B cell (primary cell): Measurements from ENCODE around the gene GEMIN2. TPM values are rescaled to one million over a fixed set of nuclear protein-coding genes. Genes with fewer than 3 reads are reported as not detected.
"Not testable (repeated sequence)": the region's sequence is repeated elsewhere in the genome, so short reads cannot be mapped to it uniquely, and the experiment has no call there.

Experiments used
- ATAC-seq: fragments of 200-7000 bp; cut with Tn5 transposase; one replicate; pipeline ENCODE4 v1.10.0; 2021; ENCODE audit warnings: low read depth, mild to moderate bottlenecking, moderate number of reproducible peaks, moderate library complexity
- CTCF ChIA-PET: fragments of 350-600 bp; sonication (Branson Sonifier 250); formaldehyde crosslinking; loops from one replicate; lab custom pipeline; 2021; ENCODE audit warnings: antibody characterized with exemption, inconsistent platforms; lab: Charles Lee
- POLR2A ChIA-PET: fragments of 350-600 bp; sonication (Branson Sonifier 250); formaldehyde crosslinking; loops from one replicate; lab custom pipeline; 2021; ENCODE audit warnings: antibody characterized with exemption; lab: Charles Lee
- DNase-seq: peaks from one replicate; pipeline ENCODE4 v3.0.0; 2013
- H2AFZ ChIP-seq: 2 replicates; pipeline ENCODE4 v1.6.1; 2012; ENCODE audit warnings: mild to moderate bottlenecking, low read depth, low read length; ENCODE audit not compliant: insufficient read depth, poor library complexity, severe bottlenecking
- H3K27ac ChIP-seq, 2 donors: 1 replicate in 1 of 2; 2 replicates in 1 of 2; pipeline ENCODE4 v1.5.1; 2012 to 2013; ENCODE audit warnings: low read length in 2 of 2, mild to moderate bottlenecking in 2 of 2, moderate library complexity in 1 of 2
- H3K27me3 ChIP-seq, 4 experiments: fragments of 200-600 bp in 1 of 4; sonication (generic) in 1 of 4; replicated peaks in 1 of 4; 1 replicate in 2 of 4; 2 replicates in 2 of 4; pipeline versions ENCODE4 v1.6.1 to v1.7.0; 2013 to 2016; ENCODE audit warnings: low read length in 3 of 4, mild to moderate bottlenecking in 2 of 4, mixed read lengths in 1 of 4, moderate library complexity in 1 of 4; ENCODE audit not compliant: insufficient read depth in 4 of 4, control insufficient read depth in 3 of 4; ENCODE audit errors: control extremely low read depth in 1 of 4
- H3K36me3 ChIP-seq, 2 experiments: replicated peaks in 1 of 2; 1 replicate in 1 of 2; 2 replicates in 1 of 2; pipeline versions ENCODE4 v1.6.1 to v1.7.1; 2013; ENCODE audit warnings: low read length in 1 of 2; ENCODE audit not compliant: insufficient read depth in 2 of 2, control insufficient read depth in 1 of 2; ENCODE audit errors: control extremely low read depth in 1 of 2, extremely low read depth in 1 of 2
- H3K4me1 ChIP-seq, 2 donors: fragments of 200-600 bp in 1 of 2; sonication (generic) in 1 of 2; 1 replicate in 1 of 2; 2 replicates in 1 of 2; pipeline versions ENCODE4 v1.5.1 to v1.6.1; 2013 to 2017; ENCODE audit warnings: low read length in 2 of 2; ENCODE audit not compliant: control insufficient read depth in 2 of 2, insufficient read depth in 2 of 2
- H3K4me2 ChIP-seq: replicated peaks from 2 replicates; pipeline ENCODE3; 2012; ENCODE audit warnings: mild to moderate bottlenecking, low read depth, low read length; ENCODE audit not compliant: poor library complexity, severe bottlenecking
- H3K4me3 ChIP-seq, 5 experiments: fragments of 200-600 bp in 1 of 5; sonication (generic) in 1 of 5; 1 replicate in 3 of 5; 2 replicates in 2 of 5; pipeline versions ENCODE4 v1.5.1 to v1.7.0; 2011 to 2016; ENCODE audit warnings: low read length in 4 of 5, mild to moderate bottlenecking in 4 of 5, low read depth in 2 of 5, control low read depth in 1 of 5, moderate library complexity in 1 of 5; ENCODE audit not compliant: insufficient read depth in 1 of 5; ENCODE audit errors: control extremely low read depth in 1 of 5, extremely low read depth in 1 of 5
- H3K79me2 ChIP-seq: fragments of 200-600 bp; sonication (generic); one replicate; pipeline ENCODE4 v1.6.0; 2016; ENCODE audit warnings: low read length; ENCODE audit not compliant: control insufficient read depth, insufficient read depth
- H3K9ac ChIP-seq: fragments of 200-600 bp; sonication (generic); 2 replicates; pipeline ENCODE4 v1.6.1; 2017; ENCODE audit warnings: mild to moderate bottlenecking, low read length, moderate library complexity
- H3K9me3 ChIP-seq, 3 donors: one replicate each; pipeline versions ENCODE4 v1.6.1 to v1.7.1; 2013; ENCODE audit warnings: low read length in 2 of 3; ENCODE audit not compliant: control insufficient read depth in 2 of 3, insufficient read depth in 1 of 3; ENCODE audit errors: control extremely low read depth in 1 of 3
- H4K20me1 ChIP-seq: 2 replicates; pipeline ENCODE4 v1.6.0; 2012; ENCODE audit warnings: mild to moderate bottlenecking, low read length; ENCODE audit not compliant: insufficient read depth, control insufficient read depth, poor library complexity, severe bottlenecking
- H3K27ac Mint-ChIP-seq: one replicate; pipeline ENCODE4 v1.8.0; 2021; ENCODE audit warnings: mixed read lengths
- H3K27me3 Mint-ChIP-seq: one replicate; pipeline ENCODE4 v1.8.0; 2021; ENCODE audit warnings: mixed read lengths
- H3K4me1 Mint-ChIP-seq: one replicate; pipeline ENCODE4 v1.8.0; 2021; ENCODE audit warnings: mixed read lengths
- H3K4me3 Mint-ChIP-seq: one replicate; pipeline ENCODE4 v1.8.0; 2021; ENCODE audit warnings: mixed read lengths
- H3K9me3 Mint-ChIP-seq: one replicate; pipeline ENCODE4 v1.8.0; 2022; ENCODE audit warnings: mixed read lengths; ENCODE audit not compliant: insufficient read depth
- CTCF ChIP-seq: fragments of 200-600 bp; IDR thresholded peaks from one replicate; pipeline ENCODE4 v1.8.0; 2022; ENCODE audit warnings: antibody characterized with exemption, mild to moderate bottlenecking
- EZH2 ChIP-seq: IDR thresholded peaks from 2 replicates; pipeline ENCODE4 v1.6.1; 2012; ENCODE audit warnings: borderline replicate concordance, low read depth, mild to moderate bottlenecking, moderate library complexity, low read length; ENCODE audit not compliant: insufficient read depth, poor library complexity, severe bottlenecking
- WGBS: methylation state at CpG from one replicate; pipeline ENCODE4 v1.1.5; 2013; ENCODE audit warnings: missing lambda C conversion rate; ENCODE audit not compliant: insufficient coverage; 5-methylcytosine and 5-hydroxymethylcytosine counted together
- intact Hi-C: fragments of 100-400 bp; cut with micrococcal nuclease; formaldehyde crosslinking; loops from one replicate; pipeline ENCODE4 v1.10.0; 2022
- polyA plus RNA-seq: library from polyadenylated mRNA; depleted of rRNA; stranded (reverse); fragments of >200 nt; gene quantifications from 2 replicates; pipeline ENCODE4 v1.2.3, GENCODE V29; 2012
- total RNA-seq, 2 donors: library from RNA; stranded (reverse); fragments of 120-200 nt in 1 of 2; gene quantifications; 1 replicate in 1 of 2; 2 replicates in 1 of 2; pipeline versions ENCODE4 v1.2.3 to v1.2.4, GENCODE V29; 2013 to 2022

The GEMIN2 gene
- total and polyA plus RNA-seq, 2 donors (not counting 1 experiment from before 2014, with no cell fraction given), result 13.4 to 14.4 TPM

- Mint-ChIP-seq H3K9me3 (no peaks in the 10 kb centered on the region), H3K4me3 (no peak overlapping the region), H3K27me3 (no peaks in the 10 kb centered on the region), H3K27ac (no peak overlapping the region), H3K4me1 (no peaks in the 10 kb centered on the region)
- peaks cover 7 to 56% of the 10 kb centered on the region in 2 experiments for H3K36me3 ChIP-seq
- no peaks in the 10 kb centered on the region for H3K27me3 ChIP-seq
- H3K4me1 ChIP-seq, result no peaks in the 10 kb centered on the region
- H2AFZ ChIP-seq, result no peak overlapping the region
- CTCF ChIA-PET, result no interaction called here
- no peak for TF ChIP-seq EZH2
- TF ChIP-seq CTCF, result no peak
- H3K9ac ChIP-seq, result no peak overlapping the region
- ATAC-seq, result no peak
- intact Hi-C loops, result no loop called here
- no peaks in the 10 kb centered on the region for H3K9me3 ChIP-seq
- no peak overlapping the region for H3K4me2 ChIP-seq
- H3K27ac ChIP-seq, result no peak overlapping the region
- POLR2A ChIA-PET, result no interaction called here
- no peak for DNase-seq
- no peak overlapping the region for H3K4me3 ChIP-seq
- no peaks in the 10 kb centered on the region for H4K20me1 ChIP-seq
- no CpG with 5 or more reads among the region's 3 CpGs for WGBS
- no peaks in the 10 kb centered on the region for H3K79me2 ChIP-seq
Observed at GRCh38 chr14:39122330-39123138, 8.4 kb downstream of the GEMIN2 start.

- DNase-seq, H3K27me3 ChIP-seq, POLR2A ChIA-PET, H3K4me3 ChIP-seq, H4K20me1 ChIP-seq, H3K9me3 Mint-ChIP-seq, ATAC-seq, H3K27ac ChIP-seq, H3K4me2 ChIP-seq, H3K27ac Mint-ChIP-seq, H3K4me3 Mint-ChIP-seq, H3K27me3 Mint-ChIP-seq, H2AFZ ChIP-seq, H3K79me2 ChIP-seq, intact Hi-C loops, H3K4me1 ChIP-seq, H3K9ac ChIP-seq, CTCF ChIA-PET, H3K9me3 ChIP-seq: not testable (repeated sequence)
- 95% methylated on average over 3 of the region's 8 CpGs for WGBS
- peaks cover 12% of the 10 kb centered on the region for H3K4me1 Mint-ChIP-seq
- peaks cover 3 to 36% of the 10 kb centered on the region in 2 experiments for H3K36me3 ChIP-seq
Observed at GRCh38 chr14:39137835-39138234, 23.7 kb downstream of the GEMIN2 start.
